ENCODE data around the gene GSN.

The GSN gene

DNA sequence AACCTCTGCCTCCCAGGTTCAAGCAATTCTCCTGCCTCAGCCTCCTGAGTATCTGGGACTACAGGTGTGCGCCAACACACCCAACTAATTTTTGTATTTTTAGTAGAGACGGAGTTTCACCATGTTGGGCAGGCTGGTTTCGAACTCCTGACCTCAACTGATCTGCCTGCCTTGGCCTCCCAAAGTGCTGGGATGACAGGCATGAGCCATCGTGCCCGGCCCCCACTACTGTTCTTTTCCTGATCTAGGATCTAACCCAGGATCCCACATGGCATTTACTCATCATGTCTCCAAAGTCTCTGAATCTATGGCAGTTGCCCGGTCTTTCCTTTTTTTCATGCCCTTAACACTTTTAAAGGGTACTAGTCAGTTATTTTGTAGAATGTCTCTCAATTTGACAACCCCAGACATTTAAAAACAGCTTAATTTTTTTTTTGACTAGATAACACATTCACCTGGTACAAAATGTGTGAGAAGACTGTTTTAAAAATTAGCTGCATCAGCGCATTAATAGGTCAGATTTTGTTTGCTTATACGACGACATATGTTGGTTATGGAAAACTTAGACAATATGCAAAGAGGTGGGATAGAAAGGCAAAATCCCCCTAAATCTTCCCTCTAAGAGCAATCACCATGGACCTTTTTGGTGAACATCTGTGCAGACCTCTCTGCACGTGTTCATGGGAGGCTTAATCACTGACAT is 55.6 kb downstream of the GSN start:
- DNase-seq (ENCODE audit: low read depth) = no peak

- DNase-seq (ENCODE audit: low read depth) = no peak
Measured at GRCh38 chr9:121324316-121324715, 56.4 kb downstream of the GSN start.

DNA sequence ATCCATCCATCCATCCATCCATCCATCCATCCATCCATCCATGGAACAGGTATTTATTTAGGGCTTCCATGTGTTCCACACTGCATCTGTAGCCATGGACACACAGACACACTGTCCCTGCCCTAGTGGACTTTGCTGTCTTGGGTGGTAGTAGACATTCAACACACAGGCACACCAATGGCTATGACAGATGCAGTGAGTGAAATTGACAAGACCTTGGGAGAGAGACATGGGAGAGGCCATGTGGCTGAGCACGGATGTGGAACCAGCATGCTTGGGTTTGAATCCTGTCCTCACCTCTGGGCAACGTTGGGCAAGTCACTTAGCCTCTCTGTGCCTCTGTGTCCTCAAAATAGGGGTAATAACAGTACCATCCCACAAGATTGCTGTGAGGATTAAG is 56.8 kb downstream of the GSN start:
- no peak for DNase-seq (ENCODE audit: low read depth)

DNA sequence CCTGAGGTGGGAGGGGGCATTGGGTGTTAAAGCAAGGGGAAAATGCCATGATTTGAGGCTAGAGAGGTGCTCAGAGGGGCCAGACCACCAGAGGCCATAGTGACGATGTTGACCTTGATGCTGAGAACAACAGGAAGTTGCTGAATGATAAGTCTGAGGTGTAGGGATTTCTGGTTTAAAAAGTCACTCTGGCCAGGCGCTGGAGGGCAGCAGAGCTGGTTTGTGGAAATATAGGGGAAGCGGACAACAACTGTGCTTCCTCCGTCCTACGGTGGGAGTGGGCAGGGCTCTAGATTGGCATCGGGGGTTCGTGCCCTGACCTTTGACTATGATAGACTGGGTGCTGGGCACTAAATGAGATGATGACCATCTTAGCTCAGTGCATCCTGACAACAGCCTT is 57.4 kb downstream of the GSN start:
- DNase-seq (ENCODE audit: low read depth) = no peak

- no peak for DNase-seq (ENCODE audit: low read depth)
Measured at GRCh38 chr9:121326130-121326838, 58.3 kb downstream of the GSN start.

DNA sequence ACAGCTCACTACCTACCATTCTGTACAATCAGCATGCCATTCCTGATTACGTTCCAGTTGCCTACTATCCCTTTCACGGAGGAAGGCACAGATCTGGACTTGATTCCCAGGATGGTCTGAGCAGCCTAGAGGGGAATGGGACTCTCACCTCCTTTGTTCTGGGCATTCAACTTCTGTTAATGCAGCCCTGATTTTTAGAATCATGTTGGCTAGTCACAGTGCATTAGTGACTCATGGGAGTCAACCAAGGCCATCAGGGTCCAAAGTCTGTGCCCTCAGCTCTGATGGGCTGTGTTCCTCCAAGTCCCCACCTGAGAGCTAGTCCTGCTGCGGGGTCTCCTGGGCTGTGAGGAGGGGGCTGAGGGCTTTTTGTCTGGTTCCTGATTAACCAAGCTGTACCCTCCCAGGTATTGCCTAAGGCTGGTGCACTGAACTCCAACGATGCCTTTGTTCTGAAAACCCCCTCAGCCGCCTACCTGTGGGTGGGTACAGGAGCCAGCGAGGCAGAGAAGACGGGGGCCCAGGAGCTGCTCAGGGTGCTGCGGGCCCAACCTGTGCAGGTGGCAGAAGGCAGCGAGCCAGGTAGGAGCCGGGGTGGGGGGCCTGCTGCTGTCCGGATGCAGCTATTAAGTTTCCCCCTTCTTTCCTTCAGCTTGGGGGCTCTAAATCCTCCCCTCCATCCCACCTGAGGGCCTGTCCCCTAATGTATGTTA is 59.1 kb downstream of the GSN start:
- no peak for DNase-seq (ENCODE audit: low read depth)

DNA sequence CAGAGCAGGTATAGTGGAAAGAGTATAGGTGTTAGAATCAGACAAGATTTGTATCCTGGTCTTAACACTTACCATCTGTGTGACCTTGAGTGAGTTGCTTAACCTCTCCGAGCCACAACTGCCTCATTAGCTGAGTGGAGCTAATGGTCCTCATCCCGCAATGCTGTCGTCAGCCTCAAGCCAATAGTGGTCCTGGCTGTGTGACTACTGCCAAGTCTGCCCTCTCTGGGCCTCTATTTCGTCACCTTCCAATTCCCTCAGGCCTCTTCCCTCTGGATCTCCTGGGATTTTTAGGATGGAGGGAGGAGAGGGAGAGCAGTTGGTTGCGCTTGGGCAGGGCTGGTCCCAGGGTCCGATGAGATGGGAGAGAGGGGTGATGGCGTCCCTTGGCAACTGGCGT is 60.5 kb downstream of the GSN start:
- DNase-seq (ENCODE audit: low read depth) = no peak

DNA sequence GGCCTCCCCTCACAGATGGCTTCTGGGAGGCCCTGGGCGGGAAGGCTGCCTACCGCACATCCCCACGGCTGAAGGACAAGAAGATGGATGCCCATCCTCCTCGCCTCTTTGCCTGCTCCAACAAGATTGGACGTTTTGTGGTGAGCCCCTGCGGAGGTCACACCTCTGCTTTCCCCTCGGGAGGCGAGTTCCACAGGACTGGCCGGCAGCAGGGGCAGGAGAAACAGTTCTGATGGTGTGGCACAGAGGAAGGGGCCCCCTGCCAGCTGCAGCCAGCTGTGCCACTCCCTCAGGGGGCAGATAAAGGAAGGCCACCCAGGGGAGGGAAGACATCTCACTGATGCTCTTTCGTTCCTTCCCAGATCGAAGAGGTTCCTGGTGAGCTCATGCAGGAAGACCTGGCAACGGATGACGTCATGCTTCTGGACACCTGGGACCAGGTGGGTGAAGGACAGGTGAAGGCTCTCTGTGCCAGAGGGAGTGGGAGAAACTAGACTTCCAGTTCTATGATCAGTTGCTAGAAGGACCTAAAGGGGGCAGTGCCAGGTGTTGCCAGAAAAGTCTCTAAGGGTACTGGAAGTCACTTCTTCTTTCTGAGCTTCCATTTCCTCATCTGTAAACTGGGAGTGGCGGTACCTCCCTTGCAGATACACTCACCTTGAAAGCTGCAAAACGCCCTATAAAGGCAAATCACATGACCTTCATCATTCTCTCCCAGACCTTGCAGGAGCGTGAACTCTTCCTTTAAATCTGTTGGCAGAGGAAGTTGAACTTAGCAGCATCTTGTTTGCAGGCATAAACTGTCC is 61.1 kb downstream of the GSN start:
- DNase-seq (ENCODE audit: low read depth) = no peak

GRCh38 chr9:121331549-121331948 is 63.6 kb downstream of the GSN start:
- DNase-seq (ENCODE audit: low read depth) = no peak

GRCh38 chr9:121331992-121332685 is 64.2 kb downstream of the GSN start:
- DNase-seq (ENCODE audit: low read depth) = no peak

- no peak for DNase-seq (ENCODE audit: low read depth)
Measured at GRCh38 chr9:121333950-121334773, 66.2 kb downstream of the GSN start.

DNA sequence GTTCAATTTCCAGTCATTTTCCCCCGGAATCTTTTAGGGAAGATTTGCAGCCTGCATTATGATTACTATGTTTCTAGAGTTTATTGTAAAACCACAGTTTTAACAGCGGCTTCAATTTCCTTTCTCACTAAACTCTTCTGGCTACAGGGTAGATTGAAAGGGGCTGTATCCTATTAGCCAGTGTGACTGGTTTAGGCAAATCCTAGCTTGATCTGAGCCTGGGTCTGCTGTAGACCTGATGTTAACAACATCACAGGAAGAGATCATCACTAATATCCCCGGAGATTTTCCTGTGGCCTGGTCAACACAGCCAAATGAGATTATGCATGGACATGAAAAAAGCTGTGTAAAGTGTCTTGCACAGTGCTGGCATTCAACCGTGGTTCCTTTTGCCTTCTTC is 68.7 kb downstream of the GSN start:
- DNase-seq (ENCODE audit: low read depth) = no peak

GRCh38 chr9:121339437-121339836 is 71.5 kb downstream of the GSN start:
- no peak for DNase-seq (ENCODE audit: low read depth)

DNA sequence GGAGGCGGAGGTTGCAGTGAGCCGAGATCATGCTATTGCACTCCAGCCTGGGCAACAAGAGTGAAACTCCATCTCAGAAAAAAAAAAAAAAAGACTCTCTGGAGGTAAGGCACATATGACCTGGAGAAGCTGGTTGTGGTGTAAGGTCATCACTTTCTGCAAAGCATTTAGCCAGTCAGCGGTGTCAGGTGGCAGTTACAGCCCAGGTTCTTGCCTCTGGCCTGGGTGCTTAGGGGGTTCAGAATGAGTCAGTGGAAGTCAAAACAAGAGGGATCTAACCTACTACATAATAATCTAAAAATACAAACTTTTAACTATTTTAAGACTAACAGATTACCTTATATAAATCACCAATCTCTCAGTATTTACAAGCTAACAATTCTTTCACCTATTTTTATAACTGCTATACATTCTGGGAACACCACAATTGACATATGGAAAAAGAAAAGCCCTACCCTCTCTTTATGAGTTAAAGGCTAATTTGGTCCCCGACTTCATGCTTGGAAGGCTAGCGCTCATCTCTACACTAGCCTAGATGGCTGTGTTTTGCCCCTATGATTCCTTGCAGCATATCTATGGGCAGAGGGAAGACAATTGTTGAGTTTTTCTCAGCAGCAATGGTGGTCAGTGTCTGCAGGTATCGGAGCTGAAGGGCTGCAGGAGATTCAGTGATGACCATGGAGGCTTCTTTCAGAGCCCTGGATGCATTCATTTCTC is 72.9 kb downstream of the GSN start:
- DNase-seq (ENCODE audit: low read depth) = no peak

DNA sequence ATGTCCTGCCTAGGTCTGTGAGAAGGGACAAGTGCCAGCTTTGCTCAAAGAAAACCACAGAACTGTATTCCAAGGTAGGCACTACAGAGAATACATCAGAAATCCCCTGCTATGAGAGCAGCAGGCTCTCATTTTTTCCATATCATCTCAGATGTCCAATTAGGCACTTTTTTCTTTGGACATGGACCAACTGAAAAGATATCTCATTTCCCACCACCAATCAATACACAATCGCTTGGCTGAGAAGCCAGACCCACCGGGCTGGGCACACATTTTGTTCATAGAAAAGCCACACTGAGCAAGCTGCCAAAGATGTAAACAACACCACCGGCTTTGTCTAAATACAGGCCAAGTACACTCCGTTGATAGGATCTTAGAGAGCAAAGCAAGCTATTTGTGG is 76.2 kb downstream of the GSN start:
- DNase-seq (ENCODE audit: low read depth) = no peak

GRCh38 chr9:121345070-121345469 is 77.1 kb downstream of the GSN start:
- DNase-seq (ENCODE audit: low read depth) = no peak

DNA sequence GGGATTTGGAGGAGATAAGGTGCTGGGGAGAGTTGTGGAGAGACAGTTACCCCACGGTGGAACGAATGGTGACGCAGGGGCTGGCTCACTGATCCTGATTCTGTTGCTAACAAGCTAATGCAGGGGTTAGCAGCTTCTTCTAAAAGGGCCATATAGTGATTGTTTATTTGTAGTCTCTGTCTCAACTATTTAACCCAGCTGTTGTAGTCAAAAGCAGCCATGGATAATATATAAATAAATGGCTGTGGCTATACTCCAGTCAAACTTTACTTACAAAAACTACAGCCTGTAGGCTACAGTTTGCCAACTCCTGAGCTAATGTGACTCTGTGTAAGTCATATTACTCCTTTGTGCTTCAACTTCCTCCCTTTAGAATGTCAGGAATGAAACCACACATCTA is 80.3 kb downstream of the GSN start:
- DNase-seq (ENCODE audit: low read depth) = no peak

DNA sequence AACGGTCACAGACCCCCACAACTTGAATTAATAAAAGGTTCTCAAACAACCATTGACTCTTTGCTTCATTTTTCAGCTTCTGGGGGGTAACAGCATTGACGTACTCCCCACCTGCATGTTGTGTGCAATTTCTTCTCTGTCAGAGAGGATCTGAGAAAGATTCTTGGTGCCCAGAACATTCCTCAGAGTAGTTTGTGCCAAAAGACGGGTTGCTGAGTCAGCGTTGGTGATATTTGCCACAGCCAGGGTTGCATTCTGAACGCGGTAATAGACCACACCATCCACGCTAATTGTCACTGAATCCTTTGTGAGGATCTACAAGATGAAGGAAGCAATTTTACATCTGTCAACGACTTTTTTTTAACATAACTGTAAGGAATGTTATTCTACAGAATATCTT is 81.0 kb downstream of the GSN start:
- DNase-seq (ENCODE audit: low read depth) = no peak

- DNase-seq (ENCODE audit: low read depth) = no peak
Measured at GRCh38 chr9:121350036-121350435, 82.1 kb downstream of the GSN start.

GRCh38 chr9:121350993-121351561 is 83.1 kb downstream of the GSN start:
- no peak for DNase-seq (ENCODE audit: low read depth)

Data from stimulated activated CD8-positive, alpha-beta memory T cell treated with anti-CD3 and anti-CD28 coated beads, Interleukin-15, amount 100 ng/mL, for 24 hours (primary cell).